ENCODE results near the gene PLA2G1B.
"Not testable (repeated sequence)": the region's sequence is repeated elsewhere in the genome, so short reads cannot be mapped to it uniquely, and the experiment has no call there.

Gene PLA2G1B

GRCh38 chr12:120358412-120359100 lies 31.0 kb upstream of the PLA2G1B start:
- DNase-seq, result no peak

- DNase-seq, result no peak
These were observed 29.5 kb upstream of the PLA2G1B start for GRCh38 chr12:120357104-120357503.

GRCh38 chr12:120356567-120357030 lies 29.0 kb upstream of the PLA2G1B start:
- DNase-seq, result peak; percentile 82

GRCh38 chr12:120353556-120354317 lies 26.2 kb upstream of the PLA2G1B start:
- DNase-seq, result no peak

- DNase-seq, result no peak
These were observed 25.6 kb upstream of the PLA2G1B start for GRCh38 chr12:120353136-120353535.

GRCh38 chr12:120352117-120352516 lies 24.5 kb upstream of the PLA2G1B start:
- no peak for DNase-seq

GRCh38 chr12:120350576-120351350 lies 23.2 kb upstream of the PLA2G1B start:
- no peak for DNase-seq

GRCh38 chr12:120347766-120348165 lies 20.2 kb upstream of the PLA2G1B start:
- no peak for DNase-seq

- DNase-seq, result no peak
These were observed 19.1 kb upstream of the PLA2G1B start for GRCh38 chr12:120346681-120347080.

- DNase-seq, result no peak
These were observed 18.5 kb upstream of the PLA2G1B start for GRCh38 chr12:120346031-120346430.

- DNase-seq, result no peak
These were observed 16.1 kb upstream of the PLA2G1B start for GRCh38 chr12:120343692-120344091.

- DNase-seq, result no peak
These were observed 15.5 kb upstream of the PLA2G1B start for GRCh38 chr12:120343039-120343537.

- no peak for DNase-seq
These were observed 14.8 kb upstream of the PLA2G1B start for GRCh38 chr12:120342175-120343038.

GRCh38 chr12:120339256-120339655 lies 11.7 kb upstream of the PLA2G1B start:
- DNase-seq, result no peak

- no peak for DNase-seq
These were observed 10.2 kb upstream of the PLA2G1B start for GRCh38 chr12:120337730-120338129.

GRCh38 chr12:120336392-120336791 lies 8.8 kb upstream of the PLA2G1B start:
- DNase-seq, result not testable (repeated sequence)

GRCh38 chr12:120335447-120335846 lies 7.9 kb upstream of the PLA2G1B start:
- DNase-seq, result peak; percentile 65

- no peak for DNase-seq
These were observed 4.9 kb upstream of the PLA2G1B start for GRCh38 chr12:120332523-120332922.

GRCh38 chr12:120332041-120332440 lies 4.5 kb upstream of the PLA2G1B start:
- DNase-seq, result no peak

GRCh38 chr12:120331390-120331789 lies 3.8 kb upstream of the PLA2G1B start:
- no peak for DNase-seq

GRCh38 chr12:120328228-120328627 lies 649 bp upstream of the PLA2G1B start:
- DNase-seq, result no peak

GRCh38 chr12:120324841-120325417 lies 2.6 kb downstream of the PLA2G1B start:
- no peak for DNase-seq

Measured in OCI-M1 (cell line).